HepG2 (cell line): ENCODE measurements around the gene DGKG. TPM values are rescaled to one million over a fixed set of nuclear protein-coding genes. Genes with fewer than 3 reads are reported as not detected.

Experiments used
- BCLAF1 ChIP-seq: fragments of 450-650 bp; IDR thresholded peaks from 2 replicates; pipeline ENCODE4 v1.6.1; 2017; ENCODE audit warnings: mild to moderate bottlenecking
- CEBPZ ChIP-seq: IDR thresholded peaks from 2 replicates; pipeline ENCODE4 v1.6.1; 2012; ENCODE audit warnings: low read length, improper control_type of control experiment
- FOXK1 ChIP-seq: sonication (generic); formaldehyde crosslinking; IDR thresholded peaks from 2 replicates; pipeline ENCODE4 v1.4.0; 2020; ENCODE audit warnings: low read depth, missing genetic modification reagents, borderline replicate concordance
- MED8 ChIP-seq: sonication (generic); formaldehyde crosslinking; IDR thresholded peaks from 2 replicates; pipeline ENCODE4 v1.8.1; 2023; ENCODE audit warnings: mild to moderate bottlenecking, missing genetic modification reagents; ENCODE audit not compliant: insufficient replicate concordance
- PAXIP1 ChIP-seq: sonication (generic); formaldehyde crosslinking; conservative IDR thresholded peaks from 2 replicates; pipeline ENCODE4 v1.4.0; 2020; ENCODE audit warnings: mild to moderate bottlenecking, missing genetic modification reagents, moderate library complexity
- PHF21A ChIP-seq: sonication (generic); formaldehyde crosslinking; IDR thresholded peaks from 2 replicates; pipeline ENCODE4 v1.5.0; 2020; ENCODE audit warnings: mild to moderate bottlenecking, missing genetic modification reagents
- RERE ChIP-seq: IDR thresholded peaks from 2 replicates; pipeline ENCODE4 v1.6.1; 2016; ENCODE audit warnings: low read depth, missing genetic modification reagents, missing compliant biosample characterization
- RXRB ChIP-seq: IDR thresholded peaks from 2 replicates; pipeline ENCODE4 v1.6.1; 2016; ENCODE audit warnings: borderline replicate concordance, missing genetic modification reagents, missing compliant biosample characterization
- SETDB1 ChIP-seq: sonication (generic); formaldehyde crosslinking; IDR thresholded peaks from 2 replicates; pipeline ENCODE4 v1.5.1; 2020; ENCODE audit warnings: missing genetic modification reagents, mild to moderate bottlenecking, borderline replicate concordance
- SOX5 ChIP-seq: IDR thresholded peaks from 2 replicates; pipeline ENCODE4 v1.6.1; 2016; ENCODE audit warnings: borderline replicate concordance
- SOX6 ChIP-seq, 2 experiments: fragments of 450-650 bp in 1 of 2; sonication (generic) in 1 of 2; formaldehyde crosslinking in 1 of 2; IDR thresholded peaks; 2 replicates each; pipeline versions ENCODE4 v1.4.0 to v1.6.1; 2017 to 2020; ENCODE audit warnings: antibody characterized with exemption in 1 of 2, mild to moderate bottlenecking in 1 of 2, missing genetic modification reagents in 1 of 2
- TP53 ChIP-seq: sonication (generic); formaldehyde crosslinking; conservative IDR thresholded peaks from 2 replicates; pipeline ENCODE4 v1.4.0; 2020; ENCODE audit warnings: missing genetic modification reagents
- polyA plus RNA-seq, 8 experiments: library from polyadenylated mRNA; depleted of rRNA in 3 of 8; stranded (reverse) in 7 of 8; unstranded in 1 of 8; fragments of >200 nt; fragmentation: Illumina TruSeq in 4 of 8; extraction: Trizol in 4 of 8; gene quantifications; 2 replicates each; pipeline versions ENCODE4 v1.2.1 to v1.2.3, GENCODE V29; 2011 to 2016; ENCODE audit warnings: low read depth in 4 of 8, missing spikeins in 1 of 8, mixed read lengths in 1 of 8; ENCODE audit not compliant: insufficient read depth in 1 of 8
- total RNA-seq, 5 experiments: library from RNA; depleted of rRNA; stranded (reverse); fragments of >200 nt; fragmentation: Illumina TruSeq; extraction: Trizol; gene quantifications; 2 replicates each; pipeline ENCODE4 v1.2.3, GENCODE V29; 2016; ENCODE audit warnings: low read depth in 1 of 5

Gene DGKG
- total and polyA plus RNA-seq, 2 of the 13 experiments (the other 11 are each of a cell fraction or from before 2014, with no cell fraction given), result 3.8 to 6.2 TPM

- TF ChIP-seq BCLAF1 (no peak), SOX6 (IDR thresholded peaks at IDR 0.05) (no peak), SOX6 (CRISPR knock-in tag; IDR thresholded peaks at IDR 0.05) (peak; percentile 63), RERE (CRISPR knock-in tag) (no peak), RXRB (CRISPR knock-in tag) (peak; percentile 93; the same call in 1 of the 2 replicates), PHF21A (CRISPR knock-in tag) (peak; percentile 54; the same call in 1 of the 2 replicates), PAXIP1 (CRISPR knock-in tag) (peak; percentile 85), SETDB1 (CRISPR knock-in tag) (no peak), CEBPZ (no peak), SOX5 (CRISPR knock-in tag) (peak; percentile 73), TP53 (CRISPR knock-in tag) (no peak), MED8 (no peak), FOXK1 (CRISPR knock-in tag) (peak; percentile 41; the same call in 1 of the 2 replicates)
Observed at GRCh38 chr3:186359078-186359477, 3.0 kb downstream of the DGKG start (continued).
